HG03103 (cell line): ENCODE data around the gene MLX.
A peak's percentile ranks its signal among the peaks of the same experiment; 100 is the strongest.
"Not testable (repeated sequence)": the region's sequence is repeated elsewhere in the genome, so short reads cannot be mapped to it uniquely, and the experiment has no call there.

Source experiments
- ATAC-seq: cut with Tn5 transposase; IDR thresholded peaks from one replicate; pipeline ENCODE4 v1.9.1; 2021; ENCODE audit warnings: low read depth; ENCODE audit not compliant: unreplicated experiment

Gene MLX

GRCh38 chr17:42554250-42555121 lies 12.4 kb upstream of the MLX start:
- ATAC-seq = peak; percentile 78

GRCh38 chr17:42555122-42555622 lies 11.7 kb upstream of the MLX start:
- no peak for ATAC-seq

GRCh38 chr17:42555961-42556617 lies 10.8 kb upstream of the MLX start:
- ATAC-seq = not testable (repeated sequence)

GRCh38 chr17:42559075-42559474 lies 7.8 kb upstream of the MLX start:
- ATAC-seq = no peak

- no peak for ATAC-seq
These were observed 6.7 kb upstream of the MLX start for GRCh38 chr17:42560246-42560645.

- ATAC-seq = no peak
These were observed 5.0 kb upstream of the MLX start, which contains the start of gene COASY for GRCh38 chr17:42561897-42562387. COASY (plus strand) TSS chr17:42562148; CDS start chr17:42562623, 475 bp downstream.

- no peak for ATAC-seq
These were observed 4.3 kb upstream of the MLX start for GRCh38 chr17:42562388-42563142.

- ATAC-seq = no peak
These were observed 3.8 kb upstream of the MLX start for GRCh38 chr17:42563143-42563509.

GRCh38 chr17:42563543-42563942 lies 3.4 kb upstream of the MLX start:
- ATAC-seq = no peak

- ATAC-seq = no peak
These were observed 3.0 kb upstream of the MLX start for GRCh38 chr17:42563950-42564349.

GRCh38 chr17:42564815-42565522 lies 1.9 kb upstream of the MLX start:
- no peak for ATAC-seq

- ATAC-seq = no peak
These were observed 1.2 kb upstream of the MLX start for GRCh38 chr17:42565523-42566214.

- ATAC-seq = no peak
These were observed 551 bp upstream of the MLX start for GRCh38 chr17:42566215-42566882.

GRCh38 chr17:42568341-42569111 lies 1.6 kb downstream of the MLX start:
- ATAC-seq = no peak

GRCh38 chr17:42571435-42572225 lies 4.7 kb downstream of the MLX start:
- ATAC-seq = no peak

GRCh38 chr17:42573095-42573494 lies 6.2 kb downstream of the MLX start:
- ATAC-seq = no peak

GRCh38 chr17:42574463-42574862 lies 7.6 kb downstream of the MLX start:
- ATAC-seq = no peak

- ATAC-seq = no peak
These were observed 10.2 kb downstream of the MLX start for GRCh38 chr17:42577140-42577531.
